Glomerular visceral epithelial cell (primary cell): ENCODE data around the gene SLC1A3.

Experiments
- DNase-seq: peaks from one replicate; pipeline ENCODE4 v3.0.0-alpha.2; 2016; ENCODE audit errors: extremely low spot score

The SLC1A3 gene

GRCh38 chr5:36655161-36655560, 48.8 kb downstream of the SLC1A3 start:
- DNase-seq = peak; percentile 11

DNA sequence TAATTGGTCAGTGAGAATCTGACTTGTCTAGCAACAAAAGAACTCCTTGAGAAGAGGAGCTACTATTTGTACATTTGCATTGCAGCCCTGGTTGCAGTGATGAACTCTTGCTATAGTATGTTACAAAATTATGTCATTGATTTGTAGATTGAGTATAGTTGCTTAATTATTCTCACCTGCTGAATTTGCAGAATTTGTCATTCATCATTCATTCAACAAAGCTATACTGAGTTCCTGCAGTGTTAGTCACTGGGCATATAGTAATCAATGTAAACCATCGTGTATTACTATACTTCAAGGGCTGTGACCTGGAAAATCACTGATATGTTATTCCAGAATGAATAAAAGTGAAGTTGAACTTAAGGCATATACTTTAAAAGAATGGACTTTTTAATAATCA, 50.1 kb downstream of the SLC1A3 start:
- no peak for DNase-seq

DNA sequence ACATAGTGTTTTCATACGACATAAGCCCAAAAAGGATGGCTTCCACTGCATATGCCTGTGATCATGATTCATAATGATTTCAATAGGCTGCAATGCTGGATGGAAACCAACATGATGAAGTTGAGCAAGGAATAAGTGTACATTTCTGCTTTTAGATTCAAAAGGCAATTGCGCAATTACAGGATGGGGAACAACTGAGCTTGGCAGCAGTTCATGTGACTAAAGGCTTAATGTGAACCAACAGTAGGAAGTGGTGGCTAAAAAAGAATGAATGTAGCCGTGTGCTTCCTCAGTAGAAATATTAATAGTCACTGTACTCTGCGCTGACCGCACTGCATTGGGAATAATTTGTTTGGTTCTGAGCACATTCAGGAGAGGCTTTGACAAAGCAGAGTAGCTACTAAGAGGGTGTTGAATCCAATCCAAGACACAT, 51.2 kb downstream of the SLC1A3 start:
- DNase-seq = peak; percentile 91

GRCh38 chr5:36658038-36658756, 51.8 kb downstream of the SLC1A3 start:
- DNase-seq = peak; percentile 30

DNA sequence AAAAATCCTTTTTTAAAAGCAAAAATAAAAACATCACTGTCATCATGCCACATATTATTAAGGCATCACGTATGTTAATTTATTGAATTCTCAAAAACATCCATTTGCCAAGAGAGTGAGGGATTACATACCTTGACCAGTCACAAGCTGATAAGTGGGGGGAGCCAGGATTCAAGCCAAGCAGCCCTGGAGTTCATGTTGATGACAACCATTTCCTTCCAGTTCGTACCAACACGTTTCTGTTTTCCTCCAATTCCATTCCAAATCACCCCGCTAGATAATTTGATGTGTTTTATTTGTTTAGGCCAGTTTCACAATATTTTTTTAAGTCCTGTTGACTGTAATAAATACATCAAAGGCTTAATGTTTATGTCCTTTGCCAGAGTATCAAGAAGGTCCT, 53.0 kb downstream of the SLC1A3 start:
- DNase-seq = no peak

DNA sequence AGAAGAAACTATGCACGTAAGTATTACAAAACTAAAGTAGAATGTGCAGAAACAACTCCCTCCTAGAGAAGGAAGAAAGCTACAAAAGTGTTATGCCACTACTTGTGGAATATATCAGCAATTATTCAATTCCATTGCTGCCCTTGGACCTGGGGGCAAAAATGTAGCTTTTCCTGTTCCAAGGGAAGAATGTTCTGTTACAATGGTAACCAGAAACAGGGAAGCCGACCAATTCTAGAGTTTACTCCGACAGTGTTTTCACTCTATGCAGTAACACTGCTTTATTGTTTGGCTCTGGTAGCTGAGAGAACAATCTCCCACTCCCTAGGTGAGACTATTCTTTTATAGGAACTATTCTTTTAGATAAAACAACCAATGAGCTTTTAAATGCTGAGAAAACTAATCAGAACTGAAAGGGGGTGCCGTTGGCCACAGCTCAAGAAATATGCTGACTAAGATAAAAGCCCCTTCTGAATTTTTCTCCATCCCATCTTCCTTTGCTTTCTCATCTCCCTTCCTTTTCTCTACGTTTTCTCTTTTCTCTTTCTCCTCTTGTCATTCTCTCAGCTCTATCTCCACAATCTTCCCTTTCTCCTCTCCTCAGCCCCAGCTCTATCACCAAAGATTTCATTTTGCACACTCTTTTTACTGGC, 54.1 kb downstream of the SLC1A3 start:
- DNase-seq = no peak

GRCh38 chr5:36661456-36662220, 55.2 kb downstream of the SLC1A3 start:
- no peak for DNase-seq

GRCh38 chr5:36662291-36662851, 56.0 kb downstream of the SLC1A3 start:
- DNase-seq = no peak

DNA sequence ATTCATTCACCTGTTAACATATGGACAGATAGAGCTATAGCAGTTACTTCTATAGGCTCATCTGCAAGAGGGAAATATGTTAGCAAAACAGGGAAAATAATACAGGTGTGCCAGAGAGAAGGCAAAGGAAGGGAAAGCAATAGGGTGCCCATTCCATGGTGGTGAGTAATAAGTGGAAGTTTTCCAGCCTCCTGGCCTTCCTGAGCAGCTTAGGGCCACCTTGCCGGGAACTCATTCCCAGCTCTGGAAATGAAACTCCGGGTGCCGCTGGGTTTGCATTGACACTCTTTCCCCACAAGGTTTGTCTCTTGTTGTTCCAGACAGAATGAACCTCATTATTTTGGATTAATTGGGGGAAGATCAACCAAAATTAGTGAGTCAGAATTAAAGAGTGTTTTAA, 58.4 kb downstream of the SLC1A3 start:
- peak; percentile 36 for DNase-seq

DNA sequence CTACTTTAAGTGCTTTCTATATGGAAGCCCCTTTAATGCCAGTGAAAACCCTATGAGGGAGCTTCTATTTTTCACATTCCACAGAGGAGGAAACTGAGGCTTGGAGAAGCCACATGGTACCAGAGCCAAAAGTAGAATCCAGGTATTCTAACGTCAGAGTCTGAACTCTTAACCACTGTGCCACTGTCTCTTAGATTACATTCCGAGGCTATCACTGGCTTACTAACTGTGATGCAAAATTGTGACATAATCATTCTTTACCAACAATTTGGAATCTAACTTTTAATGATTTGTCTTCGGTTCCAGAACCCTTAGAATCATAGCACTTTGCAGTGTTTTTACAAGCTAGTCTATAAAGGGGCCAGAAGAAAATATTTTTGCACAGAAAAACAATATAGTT, 59.2 kb downstream of the SLC1A3 start:
- DNase-seq = no peak

DNA sequence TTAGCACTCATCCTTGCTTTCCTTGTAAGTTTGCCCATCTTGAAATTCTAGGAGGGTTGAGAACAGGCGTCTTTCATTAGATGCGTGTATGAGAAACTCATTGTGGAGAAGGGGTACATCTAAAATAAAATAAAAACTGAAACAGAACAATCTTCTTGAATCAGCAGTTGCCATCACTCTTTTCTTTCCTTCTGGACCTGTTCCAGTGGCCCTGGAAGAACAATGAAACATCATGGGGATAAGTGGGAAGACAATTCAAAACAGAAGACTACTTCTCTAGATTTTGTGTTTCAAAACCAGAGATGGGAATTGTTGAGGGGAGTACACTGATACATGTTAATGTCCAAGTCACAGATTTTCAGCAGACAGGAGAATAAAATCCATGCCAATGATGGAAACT, 59.9 kb downstream of the SLC1A3 start:
- DNase-seq = no peak

DNA sequence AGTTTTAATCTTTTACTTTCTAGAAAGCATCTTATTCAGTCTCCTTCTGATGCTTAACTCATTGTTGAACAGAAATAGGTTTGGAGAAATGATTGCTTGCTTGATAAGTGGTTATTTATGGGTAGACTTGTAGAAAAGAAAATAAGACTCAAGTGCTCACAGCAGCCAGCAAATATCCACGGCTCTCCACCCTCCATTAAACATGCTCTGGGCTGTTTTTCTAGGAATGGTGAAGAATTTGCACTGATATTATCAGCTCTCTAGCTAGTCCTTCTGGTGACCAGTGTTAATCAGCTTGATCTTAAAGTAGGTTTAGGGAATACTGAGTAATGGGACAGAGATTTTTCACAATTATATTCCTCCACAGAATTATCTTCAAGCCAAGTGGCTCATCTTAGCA, 60.6 kb downstream of the SLC1A3 start:
- DNase-seq = no peak

DNA sequence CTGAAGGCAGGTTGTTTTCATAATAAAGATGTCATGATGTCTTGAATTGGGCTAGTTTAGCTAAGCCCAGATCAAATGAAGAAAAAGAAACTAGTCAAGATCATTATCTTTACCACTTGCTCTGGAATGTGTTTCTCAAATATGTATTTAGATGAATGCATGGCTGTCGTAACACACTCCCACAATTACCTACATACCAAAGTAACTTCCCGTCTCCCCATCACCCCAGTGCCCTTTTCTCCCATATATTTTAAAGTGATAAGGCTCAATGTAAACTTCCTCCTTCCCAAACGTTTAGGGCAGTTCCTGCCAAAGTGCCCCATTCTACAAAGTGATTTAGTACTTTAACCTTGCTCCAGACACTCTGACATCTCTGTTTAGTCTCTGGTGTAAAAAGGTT, 61.4 kb downstream of the SLC1A3 start:
- no peak for DNase-seq

DNA sequence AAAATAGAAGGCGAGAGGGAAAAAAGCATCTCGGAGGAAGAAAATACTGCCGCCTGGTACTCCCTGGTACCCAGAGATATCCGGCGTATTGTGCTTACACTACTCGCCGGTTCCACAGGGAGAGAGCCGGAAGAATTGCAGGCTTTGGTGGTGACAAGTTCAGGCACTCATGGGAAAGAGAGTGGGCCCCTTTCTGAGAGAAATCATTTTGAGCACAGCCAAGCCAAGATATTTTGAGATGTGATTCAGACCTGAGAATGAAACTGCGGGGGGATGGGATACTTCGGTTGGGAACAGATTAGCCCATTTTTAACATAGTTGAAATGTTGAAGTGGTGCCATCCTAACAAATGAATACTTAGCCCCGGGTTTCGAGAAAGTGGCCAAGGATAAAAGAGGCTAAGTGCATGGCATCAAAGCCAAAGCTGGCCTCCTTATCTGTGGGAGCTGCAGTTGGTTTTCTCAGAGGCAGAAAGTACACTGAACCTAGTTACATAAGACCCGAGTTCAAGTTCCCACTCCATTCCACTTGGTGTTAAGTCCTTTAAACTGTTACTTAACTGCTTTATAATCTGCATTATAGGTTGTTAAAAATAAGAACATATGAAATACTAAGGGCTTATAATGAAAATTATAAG, 62.7 kb downstream of the SLC1A3 start:
- no peak for DNase-seq

- no peak for DNase-seq
Measured at GRCh38 chr5:36670548-36670947, 64.1 kb downstream of the SLC1A3 start.

- DNase-seq = no peak
Measured at GRCh38 chr5:36675282-36675681, 68.9 kb downstream of the SLC1A3 start.

DNA sequence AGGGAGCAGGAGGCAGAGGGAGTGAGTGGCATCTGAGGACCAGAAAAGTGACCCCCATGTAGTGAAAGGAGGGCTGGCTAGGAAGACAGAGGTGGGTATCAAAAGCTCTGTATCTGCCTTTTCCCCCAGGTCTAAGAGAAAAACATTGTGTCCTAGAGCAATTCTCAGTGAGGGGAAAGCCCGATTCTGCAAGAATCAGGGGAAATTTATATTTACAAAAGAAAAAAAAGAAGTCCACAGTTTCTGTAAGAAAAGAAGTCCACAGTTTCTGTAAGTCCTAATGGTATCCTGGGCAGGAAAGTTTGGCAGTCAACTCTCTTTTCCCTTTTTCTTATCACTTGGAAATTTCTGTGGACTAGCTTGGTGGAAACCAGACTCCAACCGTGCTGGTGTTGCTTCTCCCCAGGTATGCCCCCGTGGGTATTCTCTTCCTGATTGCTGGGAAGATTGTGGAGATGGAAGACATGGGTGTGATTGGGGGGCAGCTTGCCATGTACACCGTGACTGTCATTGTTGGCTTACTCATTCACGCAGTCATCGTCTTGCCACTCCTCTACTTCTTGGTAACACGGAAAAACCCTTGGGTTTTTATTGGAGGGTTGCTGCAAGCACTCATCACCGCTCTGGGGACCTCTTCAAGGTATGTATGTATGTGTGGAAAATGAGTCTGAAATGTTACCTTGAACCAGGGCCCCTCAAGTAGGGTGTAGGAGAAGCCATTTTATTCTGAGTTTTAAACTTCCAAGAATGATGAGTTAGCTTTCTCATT, 73.0 kb downstream of the SLC1A3 start:
- no peak for DNase-seq

- no peak for DNase-seq
Measured at GRCh38 chr5:36680066-36680465, 73.7 kb downstream of the SLC1A3 start.

DNA sequence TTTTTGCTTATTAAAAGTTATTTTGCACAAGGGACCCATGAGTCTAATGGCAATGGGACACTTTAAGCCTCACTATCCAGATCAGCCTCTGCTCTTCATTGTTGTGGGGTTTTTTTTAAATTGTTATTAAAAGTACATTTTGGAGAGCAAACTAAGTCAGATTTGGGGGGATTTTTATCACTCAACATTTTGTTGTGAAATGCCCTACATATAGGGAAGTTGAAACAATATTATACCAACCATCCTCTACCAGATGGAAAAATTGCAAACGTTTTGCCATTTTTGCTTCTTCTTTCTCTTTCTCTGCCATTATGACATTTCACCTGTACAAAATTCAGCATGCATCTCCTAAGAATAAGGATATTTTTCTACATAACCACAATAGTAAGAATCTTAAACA, 75.3 kb downstream of the SLC1A3 start:
- no peak for DNase-seq

DNA sequence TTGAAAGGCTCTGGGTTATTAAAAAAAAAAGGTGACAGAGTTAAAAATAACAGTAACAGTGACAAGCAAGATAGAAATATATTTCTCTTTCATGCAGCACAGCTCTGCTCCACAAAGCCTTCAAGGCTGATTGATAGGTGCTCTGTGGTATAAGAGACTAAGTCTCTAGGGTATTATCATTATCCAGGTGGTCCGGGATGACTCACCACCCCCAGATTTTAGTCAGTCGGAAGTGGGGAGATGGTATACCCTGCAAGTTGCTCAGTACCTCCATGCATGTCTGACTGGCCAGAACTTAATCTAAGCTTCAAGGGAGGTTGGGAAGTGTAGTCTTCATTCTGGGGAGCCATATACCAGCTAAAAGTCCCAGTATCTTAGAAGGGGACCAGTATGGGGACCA, 76.1 kb downstream of the SLC1A3 start:
- DNase-seq = no peak

DNA sequence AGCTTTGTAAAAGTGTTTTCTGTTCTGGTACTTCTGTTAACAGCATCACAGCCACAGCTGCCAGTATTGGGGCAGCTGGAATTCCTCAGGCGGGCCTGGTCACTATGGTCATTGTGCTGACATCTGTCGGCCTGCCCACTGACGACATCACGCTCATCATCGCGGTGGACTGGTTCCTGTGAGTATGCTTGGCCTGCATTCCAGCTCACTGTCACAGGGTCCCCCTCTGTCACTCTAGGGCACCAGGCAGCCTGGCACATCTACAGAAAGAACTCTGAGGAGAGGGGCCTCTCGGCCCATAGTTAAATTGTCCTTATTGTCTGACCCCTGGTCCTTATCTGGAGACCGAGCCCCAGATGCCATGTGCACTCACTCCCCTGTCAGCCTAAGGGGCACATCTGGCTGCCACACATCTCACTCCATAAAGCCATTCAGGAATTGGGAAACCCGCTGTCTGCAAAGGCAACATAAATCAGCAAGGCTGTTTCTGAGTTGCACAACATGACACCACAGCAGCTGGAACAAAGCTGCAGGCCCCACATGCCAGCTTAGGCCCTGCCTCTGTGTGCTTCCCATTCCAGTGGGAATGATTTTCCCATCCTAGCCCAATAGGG, 77.5 kb downstream of the SLC1A3 start:
- DNase-seq = no peak
